DOHH2 (cell line): ENCODE data around the gene NUDT16L1.

Experiments used
- H3F3A ChIP-seq: fragments of 200-600 bp; sonication (generic), shearing (Covaris generic); 2 replicates; pipeline ENCODE4 v1.6.0; 2016; ENCODE audit warnings: antibody characterized with exemption, mild to moderate bottlenecking; ENCODE audit not compliant: control insufficient read depth, insufficient read depth
- H3K27ac ChIP-seq: fragments of 200-600 bp; sonication (generic); 2 replicates; pipeline ENCODE4 v1.5.1; 2014; ENCODE audit warnings: low read depth, mild to moderate bottlenecking, low read length, moderate library complexity
- H3K27me3 ChIP-seq: fragments of 200-600 bp; sonication (generic); 2 replicates; pipeline ENCODE4 v1.6.1; 2014; ENCODE audit warnings: mild to moderate bottlenecking, low read length, mixed read lengths; ENCODE audit not compliant: control insufficient read depth
- H3K36me3 ChIP-seq: fragments of 200-600 bp; sonication (generic); 2 replicates; pipeline ENCODE4 v1.6.1; 2014; ENCODE audit warnings: mild to moderate bottlenecking, low read length, moderate library complexity, mixed read lengths; ENCODE audit not compliant: control insufficient read depth
- H3K4me1 ChIP-seq: fragments of 200-600 bp; sonication (generic); 2 replicates; pipeline ENCODE4 v1.6.1; 2014; ENCODE audit warnings: mild to moderate bottlenecking, low read length, mixed read lengths; ENCODE audit not compliant: control insufficient read depth
- H3K4me2 ChIP-seq: fragments of 200-600 bp; sonication (generic); 2 replicates; pipeline ENCODE4 v1.6.0; 2014; ENCODE audit warnings: mild to moderate bottlenecking, low read length, moderate library complexity
- H3K4me3 ChIP-seq: fragments of 200-600 bp; sonication (generic); 2 replicates; pipeline ENCODE4 v1.5.1; 2014; ENCODE audit warnings: mild to moderate bottlenecking, low read length, mixed read lengths
- H3K79me2 ChIP-seq: fragments of 200-600 bp; sonication (generic); 2 replicates; pipeline ENCODE4 v1.6.1; 2014; ENCODE audit warnings: mild to moderate bottlenecking, low read length, mixed read lengths; ENCODE audit not compliant: control insufficient read depth
- H3K9me2 ChIP-seq: fragments of 200-600 bp; sonication (generic); replicated peaks from 2 replicates; pipeline ENCODE4 v1.6.1; 2014; ENCODE audit warnings: mild to moderate bottlenecking, low read length, mixed read lengths; ENCODE audit not compliant: control insufficient read depth
- H3K9me3 ChIP-seq: fragments of 200-600 bp; sonication (generic); 2 replicates; pipeline ENCODE4 v1.6.1; 2014; ENCODE audit warnings: antibody characterized with exemption, low read length, mixed read lengths; ENCODE audit not compliant: control insufficient read depth, insufficient read depth
- H4K20me1 ChIP-seq: fragments of 200-600 bp; sonication (generic); 2 replicates; pipeline ENCODE4 v1.6.0; 2014; ENCODE audit warnings: low read depth, mild to moderate bottlenecking, antibody characterized with exemption, low read length, moderate library complexity; ENCODE audit not compliant: control insufficient read depth, insufficient read depth
- CTCF ChIP-seq: fragments of 200-600 bp; sonication (generic); IDR thresholded peaks from one replicate; pipeline ENCODE4 v1.5.1; 2014; ENCODE audit warnings: antibody characterized with exemption, mild to moderate bottlenecking, low read depth, low read length; ENCODE audit not compliant: poor library complexity, severe bottlenecking
- EZH2phosphoT487 ChIP-seq: fragments of 200-600 bp; sonication (generic); IDR thresholded peaks from 2 replicates; pipeline ENCODE4 v1.6.1; 2017; ENCODE audit warnings: borderline replicate concordance, mild to moderate bottlenecking, antibody characterized with exemption, low read length, moderate library complexity, mixed read lengths

Gene NUDT16L1

GRCh38 chr16:4696905-4697847 is 3.8 kb downstream of the NUDT16L1 start:
- Histone ChIP-seq H3F3A (no peaks in the 10 kb centered on the region), H4K20me1 (peaks cover 4% of the 10 kb centered on the region; the same call in 1 of the 2 replicates), H3K9me2 (no peaks in the 10 kb centered on the region), H3K9me3 (no peaks in the 10 kb centered on the region), H3K4me3 (no peak overlapping the region), H3K79me2 (peaks cover 16% of the 10 kb centered on the region), H3K36me3 (peaks cover 38% of the 10 kb centered on the region), H3K27ac (no peak overlapping the region), H3K27me3 (no peaks in the 10 kb centered on the region), H3K4me1 (peaks cover 15% of the 10 kb centered on the region), H3K4me2 (no peak overlapping the region)
- no peak for TF ChIP-seq EZH2phosphoT487
- TF ChIP-seq CTCF: no peak

GRCh38 chr16:4697848-4698291 is 4.5 kb downstream of the NUDT16L1 start:
- TF ChIP-seq EZH2phosphoT487 (no peak), CTCF (no peak)
- H3K9me3 ChIP-seq: no peaks in the 10 kb centered on the region
- H4K20me1 ChIP-seq: peaks cover 4% of the 10 kb centered on the region; the same call in 1 of the 2 replicates
- no peaks in the 10 kb centered on the region for H3F3A ChIP-seq
- no peak overlapping the region for H3K4me2 ChIP-seq
- no peaks in the 10 kb centered on the region for H3K27me3 ChIP-seq
- no peaks in the 10 kb centered on the region for H3K9me2 ChIP-seq
- H3K27ac ChIP-seq: no peak overlapping the region
- peaks cover 16% of the 10 kb centered on the region for H3K79me2 ChIP-seq
- peaks cover 9% of the 10 kb centered on the region for H3K4me1 ChIP-seq
- peaks cover 38% of the 10 kb centered on the region for H3K36me3 ChIP-seq
- no peak overlapping the region for H3K4me3 ChIP-seq

GRCh38 chr16:4698321-4699045 is 5.1 kb downstream of the NUDT16L1 start:
- H3K36me3 ChIP-seq: peaks cover 38% of the 10 kb centered on the region

More at GRCh38 chr16:4698321-4699045, 5.1 kb downstream of the NUDT16L1 start:
- TF ChIP-seq EZH2phosphoT487: no peak
- TF ChIP-seq CTCF: no peak
- Histone ChIP-seq H3K27me3 (no peaks in the 10 kb centered on the region), H3K4me1 (peaks cover 6% of the 10 kb centered on the region; the same call in 1 of the 2 replicates), H4K20me1 (peaks cover 4% of the 10 kb centered on the region; the same call in 1 of the 2 replicates), H3K4me3 (no peak overlapping the region), H3K9me3 (no peaks in the 10 kb centered on the region), H3K9me2 (no peaks in the 10 kb centered on the region), H3F3A (no peaks in the 10 kb centered on the region), H3K79me2 (peaks cover 16% of the 10 kb centered on the region), H3K4me2 (no peak overlapping the region), H3K27ac (no peak overlapping the region)
